ENCODE results near the gene SPPL3.

SPPL3 gene

GRCh38 chr12:120872487-120872886 lies 31.7 kb downstream of the SPPL3 start:
- no peak for DNase-seq

DNA sequence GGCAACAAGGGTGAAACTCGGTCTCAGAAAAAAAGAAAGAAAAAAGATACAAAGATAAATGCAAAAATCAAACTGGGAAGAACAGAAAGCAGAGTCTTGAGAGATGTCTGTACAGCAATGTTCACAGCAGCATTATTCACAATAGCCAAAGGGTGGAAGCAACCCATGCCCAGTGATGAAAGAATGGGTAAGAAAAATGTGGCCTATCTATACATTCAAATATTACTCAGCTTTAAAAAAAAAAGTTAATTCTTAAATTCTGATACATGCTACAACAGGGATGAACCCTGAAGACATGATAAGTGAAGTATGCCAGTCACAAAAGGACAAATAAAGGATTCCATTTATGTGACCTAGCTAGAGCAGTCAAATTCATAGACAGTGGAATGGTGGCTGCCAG lies 33.7 kb downstream of the SPPL3 start:
- DNase-seq, result no peak

- DNase-seq, result no peak
Measured at GRCh38 chr12:120869376-120869775, 34.8 kb downstream of the SPPL3 start.

DNA sequence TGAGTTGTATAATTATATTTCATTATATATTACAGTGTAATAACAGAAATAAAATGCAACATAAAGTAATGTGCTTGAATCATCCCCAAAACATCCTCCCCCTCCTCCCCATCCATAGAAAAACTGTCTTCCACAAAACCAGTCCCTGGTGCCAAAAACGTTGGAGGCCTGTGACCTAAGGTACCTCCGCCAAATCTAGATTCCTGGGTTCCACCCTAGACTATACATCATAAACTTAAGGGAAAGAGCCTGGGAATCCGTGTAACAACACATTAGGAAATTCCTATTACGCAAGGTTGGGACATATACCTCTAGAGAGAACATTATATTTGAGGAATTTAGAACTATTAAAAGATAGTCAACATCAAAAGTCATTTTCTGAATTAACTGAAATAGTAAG lies 38.0 kb downstream of the SPPL3 start:
- DNase-seq, result no peak

GRCh38 chr12:120865098-120865497 lies 39.1 kb downstream of the SPPL3 start:
- DNase-seq, result no peak

GRCh38 chr12:120862664-120863063 lies 41.5 kb downstream of the SPPL3 start:
- DNase-seq, result no peak

- no peak for DNase-seq
Measured at GRCh38 chr12:120861074-120861795, 42.9 kb downstream of the SPPL3 start.

DNA sequence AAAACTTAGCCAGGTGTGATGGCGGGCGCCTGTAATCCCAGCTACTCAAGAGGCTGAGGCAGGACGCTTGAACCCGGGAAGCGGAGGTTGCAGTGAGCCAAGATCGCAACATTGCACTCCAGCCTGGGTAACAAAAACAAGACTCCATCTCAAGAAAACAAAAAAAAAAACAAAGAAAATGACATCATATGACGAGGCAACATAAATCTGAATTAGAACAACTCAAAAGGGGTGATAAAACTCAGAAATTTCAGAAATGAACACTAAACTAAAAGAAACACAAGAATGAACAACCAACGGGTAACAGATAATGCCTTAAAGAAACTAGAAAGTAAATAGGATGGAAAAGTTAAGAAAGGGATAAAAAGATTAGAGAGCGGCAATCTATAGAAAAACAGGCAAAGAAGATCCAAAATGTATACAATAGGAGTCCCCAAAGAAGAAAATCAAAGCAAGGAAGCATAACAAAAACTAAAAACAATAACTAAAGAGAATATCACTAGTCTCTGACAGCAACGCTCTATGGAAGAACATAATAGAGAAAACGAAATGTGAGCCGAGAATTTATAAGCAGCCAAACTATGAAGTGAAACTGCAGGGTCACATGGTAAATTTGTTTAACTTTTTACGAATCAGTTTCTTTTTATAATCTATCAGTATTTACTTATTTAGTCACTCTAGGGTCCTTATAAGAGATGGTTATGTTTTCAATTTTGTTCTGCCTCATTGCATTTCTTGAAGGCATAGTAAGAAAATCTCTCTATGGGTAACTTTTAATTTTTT lies 45.7 kb downstream of the SPPL3 start:
- DNase-seq, result no peak

DNA sequence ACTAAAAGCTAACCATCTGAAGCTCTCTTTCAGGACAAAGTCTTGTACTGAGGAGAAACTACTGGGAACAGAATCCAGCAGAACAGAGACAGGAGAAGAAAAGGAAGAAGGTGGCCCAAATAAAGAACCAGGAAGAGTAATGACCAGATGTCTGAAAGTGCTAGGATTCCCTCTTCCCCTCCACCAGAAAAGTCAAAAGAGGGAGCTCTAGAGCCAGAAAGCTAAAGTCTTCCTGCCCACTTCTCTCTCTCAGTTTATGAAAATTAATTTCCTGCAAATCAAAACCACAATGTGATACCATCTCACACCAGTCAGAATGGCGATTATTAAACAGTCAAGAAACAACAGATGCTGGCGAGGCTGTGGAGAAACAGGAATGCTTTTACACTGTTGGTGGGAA lies 47.2 kb downstream of the SPPL3 start:
- DNase-seq, result no peak

DNA sequence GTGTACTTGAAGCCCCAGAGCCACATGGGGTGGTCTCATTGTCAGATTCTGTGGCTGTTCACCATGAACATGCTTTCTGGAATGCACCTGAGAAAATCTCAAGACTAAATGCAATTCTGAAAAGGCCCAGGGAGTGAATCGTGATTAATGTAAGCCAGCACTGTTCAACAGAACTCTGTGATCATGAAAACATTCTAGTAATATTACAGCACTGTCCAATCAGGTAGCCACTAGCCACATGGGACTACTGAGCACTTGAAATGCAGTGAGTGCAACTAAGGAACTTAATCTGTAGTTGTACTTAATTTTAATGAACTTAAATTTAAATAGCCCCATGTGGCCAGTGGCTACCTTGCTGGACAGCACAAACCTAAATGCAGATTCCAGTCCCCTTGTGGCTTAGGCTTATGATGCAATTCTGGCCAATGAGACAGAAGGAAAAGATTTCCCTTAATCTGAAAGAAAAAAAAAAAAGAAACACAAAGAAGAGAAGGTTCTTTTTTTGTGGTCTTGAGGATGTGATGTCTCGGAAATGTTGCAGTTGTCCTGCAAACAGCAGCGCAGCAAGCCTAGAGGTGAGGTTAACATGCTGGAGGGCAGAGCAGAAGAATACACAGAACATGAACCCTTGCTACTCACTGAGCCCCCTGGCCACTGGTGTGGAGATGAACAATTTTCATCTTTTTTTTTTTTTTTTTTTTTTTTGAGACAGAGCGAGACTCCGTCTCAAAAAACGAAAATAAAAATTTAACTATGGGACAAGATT lies 48.2 kb downstream of the SPPL3 start:
- no peak for DNase-seq

GRCh38 chr12:120854804-120855203 lies 49.4 kb downstream of the SPPL3 start:
- no peak for DNase-seq

DNA sequence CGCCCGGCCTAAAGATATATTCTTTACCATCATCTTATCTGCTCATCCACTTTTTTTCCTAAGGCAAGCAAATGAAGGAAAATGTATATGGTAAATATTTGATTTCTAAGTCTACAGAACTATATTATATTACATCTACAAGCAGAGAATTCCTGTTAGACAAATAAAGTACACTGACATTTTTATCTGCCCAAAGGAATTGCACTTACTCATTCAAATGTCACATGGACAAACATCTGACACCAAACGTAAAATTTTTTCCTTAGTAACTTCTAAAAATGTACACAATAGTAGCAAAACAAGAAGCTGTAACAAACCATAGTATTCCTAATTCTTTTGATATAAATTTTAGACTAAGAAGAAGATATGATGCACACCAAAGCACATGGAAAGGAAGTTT lies 51.0 kb downstream of the SPPL3 start:
- no peak for DNase-seq

DNA sequence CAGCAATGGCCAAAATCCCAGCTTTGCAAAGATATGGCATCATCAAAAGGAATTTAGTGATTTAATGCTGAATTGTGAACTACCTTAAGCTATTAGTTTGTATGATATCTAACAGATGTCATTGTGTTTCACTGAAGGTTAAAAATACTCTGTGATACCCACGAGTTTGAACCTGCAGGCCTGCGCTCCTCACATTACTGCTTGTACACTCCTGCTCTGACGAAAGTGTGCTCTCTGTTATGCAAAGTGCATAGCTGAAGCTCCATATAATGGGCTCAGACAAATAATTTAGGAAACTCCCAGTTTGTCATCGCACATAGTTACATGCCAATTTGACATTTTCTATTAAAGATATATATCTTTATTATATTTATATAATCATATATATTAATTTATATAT lies 52.2 kb downstream of the SPPL3 start:
- DNase-seq, result no peak

GRCh38 chr12:120851444-120851843 lies 52.7 kb downstream of the SPPL3 start:
- DNase-seq, result no peak

DNA sequence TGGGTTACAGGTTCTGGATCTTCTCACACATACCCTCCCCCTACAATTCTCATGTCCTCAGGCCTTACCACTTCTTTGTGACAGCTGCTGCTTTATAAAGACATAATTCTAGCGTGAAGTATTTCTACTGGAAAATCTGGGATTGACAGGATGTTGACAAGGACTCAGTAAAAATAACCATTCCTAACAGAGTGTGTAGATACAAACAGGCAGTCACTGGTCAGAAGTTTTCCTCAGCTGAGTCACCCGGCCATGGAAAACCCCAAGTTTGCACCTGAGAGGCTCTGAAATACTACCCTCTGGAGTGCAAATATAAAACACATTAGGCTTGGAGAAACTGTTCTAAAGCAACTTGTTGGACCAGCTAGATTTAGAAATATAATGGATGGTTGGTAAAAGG lies 54.4 kb downstream of the SPPL3 start:
- no peak for DNase-seq

GRCh38 chr12:120847814-120848213 lies 56.3 kb downstream of the SPPL3 start:
- DNase-seq, result no peak

- no peak for DNase-seq
Measured at GRCh38 chr12:120847392-120847791, 56.8 kb downstream of the SPPL3 start.

DNA sequence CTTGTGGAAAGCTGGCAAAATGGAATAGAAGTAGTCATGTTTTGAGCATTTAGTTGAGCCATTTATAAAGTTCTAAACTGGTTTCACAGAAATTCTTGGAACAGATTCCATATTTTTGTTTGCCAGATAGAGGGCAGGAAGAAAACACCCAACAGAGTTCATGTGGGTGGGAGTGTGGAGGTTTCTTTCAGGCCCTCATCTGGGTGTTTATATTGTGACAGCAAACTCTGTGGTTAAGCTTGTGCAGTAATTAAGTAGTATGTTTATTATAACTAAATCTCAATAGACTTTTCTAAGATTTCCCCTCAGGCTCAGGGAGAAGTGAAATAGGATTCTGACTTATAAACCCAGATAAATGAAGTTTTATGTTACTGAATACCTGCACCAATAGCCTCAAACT lies 57.4 kb downstream of the SPPL3 start:
- DNase-seq, result no peak

GRCh38 chr12:120845696-120846095 lies 58.5 kb downstream of the SPPL3 start:
- no peak for DNase-seq

- no peak for DNase-seq
Measured at GRCh38 chr12:120844768-120845449, 59.2 kb downstream of the SPPL3 start.

GRCh38 chr12:120844297-120844696 lies 59.9 kb downstream of the SPPL3 start:
- DNase-seq, result no peak

GRCh38 chr12:120843472-120843871 lies 60.7 kb downstream of the SPPL3 start:
- DNase-seq, result no peak

GRCh38 chr12:120842595-120842994 lies 61.6 kb downstream of the SPPL3 start:
- no peak for DNase-seq

All from central memory CD4-positive, alpha-beta T cell (primary cell).